Activated CD8-positive, alpha-beta T cell treated with anti-CD3 and anti-CD28 coated beads, Interleukin-2, amount 10 ng/mL, durations not matched to agents 7 days and 5 days (primary cell): Measurements from ENCODE around the gene SCAMP1. TPM values are rescaled to one million over a fixed set of nuclear protein-coding genes. Genes with fewer than 3 reads are reported as not detected.

Experiments
- ATAC-seq: fragments of 150-1000 bp; cut with Tn5 transposase; one replicate; pipeline ENCODE4 v1.10.0; 2021; ENCODE audit warnings: moderate library complexity
- CTCF ChIA-PET: fragments of 350-600 bp; sonication (Branson Sonifier 250); formaldehyde crosslinking; loops from one replicate; lab custom pipeline; 2021; ENCODE audit warnings: antibody characterized with exemption; lab: Charles Lee
- POLR2A ChIA-PET: fragments of 350-600 bp; sonication (Branson Sonifier 250); formaldehyde crosslinking; loops from one replicate; lab custom pipeline; 2021; ENCODE audit warnings: antibody characterized with exemption; lab: Charles Lee
- DNase-seq: peaks from one replicate; pipeline ENCODE4 v3.0.0-alpha.2; 2020
- H3K27ac Mint-ChIP-seq: one replicate; pipeline ENCODE4 v1.8.0; 2021; ENCODE audit warnings: mild to moderate bottlenecking, mixed read lengths
- H3K27me3 Mint-ChIP-seq: one replicate; pipeline ENCODE4 v1.8.0; 2021; ENCODE audit warnings: low read depth, mixed read lengths
- H3K36me3 Mint-ChIP-seq: one replicate; pipeline ENCODE4 v1.8.0; 2021; ENCODE audit warnings: low read depth, mixed read lengths
- H3K4me1 Mint-ChIP-seq: one replicate; pipeline ENCODE4 v1.8.0; 2021; ENCODE audit warnings: low read depth, mixed read lengths
- H3K4me3 Mint-ChIP-seq: one replicate; pipeline ENCODE4 v1.8.0; 2021; ENCODE audit warnings: mild to moderate bottlenecking, mixed read lengths
- H3K9me3 Mint-ChIP-seq: one replicate; pipeline ENCODE4 v1.8.0; 2022; ENCODE audit warnings: mixed read lengths; ENCODE audit not compliant: insufficient read depth
- total RNA-seq, 2 experiments: library from RNA; stranded (reverse); gene quantifications; one replicate each; pipeline ENCODE4 v1.2.3, GENCODE V29; 2021

SCAMP1 gene
- total RNA-seq, 2 experiments from 2014 or later, result 13.5 to 13.9 TPM

DNA sequence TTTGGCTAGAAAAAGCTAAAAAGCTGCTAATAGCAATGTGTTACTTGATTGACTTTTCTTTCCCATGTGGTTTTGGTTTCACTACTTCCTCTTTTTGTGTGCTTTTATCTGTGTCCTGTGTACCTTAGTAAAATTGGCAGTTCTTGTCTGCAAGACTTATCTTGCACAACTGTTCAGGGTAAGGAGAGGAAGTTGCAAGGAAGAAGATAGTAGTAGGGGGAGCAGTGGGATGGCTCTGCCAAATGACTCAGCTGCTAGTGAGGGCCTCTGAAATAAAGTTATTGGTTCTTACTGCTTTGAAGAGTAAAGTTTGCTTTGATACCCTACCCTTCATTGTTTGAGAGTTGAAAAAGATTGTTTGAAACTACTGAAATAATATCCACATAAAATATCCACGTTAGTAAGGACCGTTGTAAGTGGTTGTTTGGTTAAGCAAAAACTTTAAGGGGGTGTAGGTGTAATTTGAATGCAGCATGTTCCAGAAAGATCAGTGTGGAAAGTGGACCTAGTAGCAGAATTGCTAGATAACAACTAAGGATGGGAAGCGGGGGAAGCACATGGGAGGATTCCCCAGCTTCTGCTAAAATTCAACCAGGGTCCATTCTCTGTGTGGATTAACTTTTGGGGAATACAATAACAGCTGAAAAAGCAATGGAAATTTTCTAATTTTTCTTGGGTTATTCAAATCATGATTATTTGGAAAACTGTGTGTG is 123.5 kb downstream of the SCAMP1 start:
- Mint-ChIP-seq H3K9me3 (no peaks in the 10 kb centered on the region), H3K36me3 (peaks cover 3% of the 10 kb centered on the region), H3K27me3 (no peaks in the 10 kb centered on the region), H3K27ac (no peak overlapping the region), H3K4me1 (peaks cover 14% of the 10 kb centered on the region), H3K4me3 (no peak overlapping the region)
- CTCF ChIA-PET, result no interaction called here
- POLR2A ChIA-PET, result no interaction called here
- DNase-seq (no peak), ATAC-seq (peak; percentile 33)

- H3K27ac Mint-ChIP-seq, result no peak overlapping the region
- H3K27me3 Mint-ChIP-seq, result no peaks in the 10 kb centered on the region
- ChIA-PET POLR2A (no interaction called here), CTCF (interaction anchor here (0.7 kb wide), 1 partner anchor 80 kb away, joined by 3 read pairs; no protein-coding TSS in a partner anchor)
- no peak overlapping the region for H3K4me3 Mint-ChIP-seq
- H3K36me3 Mint-ChIP-seq, result peaks cover 3% of the 10 kb centered on the region
- no peaks in the 10 kb centered on the region for H3K9me3 Mint-ChIP-seq
- no peak for DNase-seq
- ATAC-seq, result no peak
- peaks cover 14% of the 10 kb centered on the region for H3K4me1 Mint-ChIP-seq
Measured at GRCh38 chr5:78486218-78486617, 125.8 kb downstream of the SCAMP1 start.

DNA sequence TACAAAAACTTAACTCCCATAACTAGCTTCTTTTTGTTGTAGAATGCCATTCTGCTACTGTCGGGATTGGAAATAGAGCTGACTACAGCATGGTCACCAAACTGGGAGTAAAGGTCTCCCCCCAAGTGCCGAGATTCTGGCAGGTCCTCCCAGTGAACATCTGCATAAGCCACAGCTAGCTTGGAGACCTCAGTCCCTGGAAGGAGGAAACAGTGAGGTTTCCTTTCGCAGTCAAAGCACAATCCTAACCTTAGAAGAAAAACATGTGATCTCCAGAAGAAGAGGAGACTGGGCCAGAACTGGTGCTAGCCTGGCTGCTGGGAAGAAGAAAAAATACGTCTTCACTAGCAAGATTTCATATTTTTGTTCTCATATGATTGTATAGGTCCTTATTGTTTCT is 127.4 kb downstream of the SCAMP1 start:
- Mint-ChIP-seq H3K36me3 (peaks cover 3% of the 10 kb centered on the region), H3K27ac (no peak overlapping the region), H3K27me3 (no peaks in the 10 kb centered on the region), H3K4me3 (no peak overlapping the region), H3K9me3 (no peaks in the 10 kb centered on the region), H3K4me1 (peaks cover 14% of the 10 kb centered on the region)
- POLR2A ChIA-PET, result no interaction called here
- DNase-seq (no peak), ATAC-seq (no peak)
- CTCF ChIA-PET, result interaction anchor here (0.9 to 1.0 kb wide), 2 partner anchors 20 to 45 kb away, joined by 3 read pairs; no protein-coding TSS in a partner anchor

GRCh38 chr5:78490709-78491485 is 130.5 kb downstream of the SCAMP1 start:
- Mint-ChIP-seq H3K36me3 (peaks cover 3% of the 10 kb centered on the region), H3K4me3 (no peak overlapping the region), H3K4me1 (no peaks in the 10 kb centered on the region), H3K9me3 (no peaks in the 10 kb centered on the region), H3K27me3 (no peaks in the 10 kb centered on the region), H3K27ac (no peak overlapping the region)
- ChIA-PET POLR2A (no interaction called here), CTCF (interaction anchor here (1.0 to 1.8 kb wide), 2 partner anchors 23 to 131 kb away, joined by 3 to 5 read pairs; partner anchors contain the start of gene SCAMP1)
- DNase-seq (no peak), ATAC-seq (no peak)

DNA sequence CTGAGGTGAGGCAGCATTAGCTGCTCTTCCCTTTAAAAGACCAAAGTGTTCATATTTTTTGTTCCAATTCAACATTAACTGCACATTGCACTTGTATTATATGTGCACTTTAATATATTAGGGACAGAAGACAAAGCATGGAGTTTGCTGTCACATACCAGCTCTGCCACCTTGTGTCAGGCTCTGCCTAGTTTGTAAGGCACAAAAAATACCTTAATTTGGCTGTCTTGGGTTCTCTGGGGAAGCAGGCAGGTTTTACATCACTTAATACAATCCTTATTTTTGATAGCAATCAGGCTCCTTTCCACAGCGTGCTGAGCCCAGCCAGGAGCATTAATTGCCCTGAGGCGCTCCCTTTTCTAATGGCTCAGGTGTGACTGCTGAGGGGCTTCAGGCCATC is 131.8 kb downstream of the SCAMP1 start:
- Mint-ChIP-seq H3K27me3 (peaks cover 6% of the 10 kb centered on the region), H3K36me3 (peaks cover 3% of the 10 kb centered on the region), H3K4me3 (no peak overlapping the region), H3K27ac (no peak overlapping the region), H3K9me3 (no peaks in the 10 kb centered on the region), H3K4me1 (no peaks in the 10 kb centered on the region)
- DNase-seq, result no peak
- ATAC-seq, result no peak
- ChIA-PET CTCF (interaction anchor here (1.0 kb wide), 1 partner anchor 132 kb away, joined by 3 read pairs; the partner anchor contains the start of gene SCAMP1), POLR2A (no interaction called here)

GRCh38 chr5:78492650-78493049 is 132.2 kb downstream of the SCAMP1 start:
- ATAC-seq (no peak), DNase-seq (peak; percentile 16)
- CTCF ChIA-PET, result no interaction called here
- H3K4me1 Mint-ChIP-seq, result no peaks in the 10 kb centered on the region
- no peaks in the 10 kb centered on the region for H3K9me3 Mint-ChIP-seq
- peaks cover 3% of the 10 kb centered on the region for H3K36me3 Mint-ChIP-seq
- peaks cover 6% of the 10 kb centered on the region for H3K27me3 Mint-ChIP-seq
- POLR2A ChIA-PET, result no interaction called here
- no peak overlapping the region for H3K4me3 Mint-ChIP-seq
- H3K27ac Mint-ChIP-seq, result no peak overlapping the region

- no peak for ATAC-seq
Measured at GRCh38 chr5:78495800-78496199, 135.4 kb downstream of the SCAMP1 start.

DNA sequence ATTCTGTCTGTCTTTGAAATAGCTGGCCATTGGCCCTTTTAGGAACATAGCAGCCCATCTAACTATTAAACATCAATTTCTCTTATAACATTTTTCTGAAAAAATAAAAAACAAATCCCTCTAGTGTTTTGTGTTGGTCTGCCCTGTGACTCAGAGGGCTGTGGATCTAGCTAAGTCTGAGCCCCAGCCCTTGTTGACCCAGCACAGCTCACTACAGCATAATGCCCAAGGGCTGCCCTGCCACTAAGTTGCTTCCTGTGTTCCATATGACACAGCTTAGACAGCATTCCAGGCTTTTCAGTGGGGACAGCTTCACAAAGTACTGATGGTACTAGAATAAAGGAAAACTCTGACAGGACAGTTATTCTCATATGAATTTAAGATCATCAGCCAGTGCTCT is 136.0 kb downstream of the SCAMP1 start:
- DNase-seq (no peak), ATAC-seq (no peak)
- no peak overlapping the region for H3K4me3 Mint-ChIP-seq
- H3K27me3 Mint-ChIP-seq, result peaks cover 32% of the 10 kb centered on the region
- ChIA-PET CTCF (interaction anchor here (0.7 kb wide), 1 partner anchor 29 kb away, joined by 3 read pairs; no protein-coding TSS in a partner anchor), POLR2A (no interaction called here)
- H3K27ac Mint-ChIP-seq, result no peak overlapping the region
- no peaks in the 10 kb centered on the region for H3K9me3 Mint-ChIP-seq
- no peaks in the 10 kb centered on the region for H3K4me1 Mint-ChIP-seq
- H3K36me3 Mint-ChIP-seq, result no peaks in the 10 kb centered on the region

More at GRCh38 chr5:78495800-78496199, 135.4 kb downstream of the SCAMP1 start:
- no peaks in the 10 kb centered on the region for H3K9me3 Mint-ChIP-seq
- no peak for DNase-seq
- H3K27ac Mint-ChIP-seq, result no peak overlapping the region
- peaks cover 28% of the 10 kb centered on the region for H3K27me3 Mint-ChIP-seq
- ChIA-PET POLR2A (no interaction called here), CTCF (interaction anchor here (0.7 kb wide), 1 partner anchor 28 kb away, joined by 3 read pairs; no protein-coding TSS in a partner anchor)
- H3K4me1 Mint-ChIP-seq, result no peaks in the 10 kb centered on the region
- no peak overlapping the region for H3K4me3 Mint-ChIP-seq
- H3K36me3 Mint-ChIP-seq, result no peaks in the 10 kb centered on the region

- H3K27me3 Mint-ChIP-seq, result peaks cover 40% of the 10 kb centered on the region
- H3K4me1 Mint-ChIP-seq, result no peaks in the 10 kb centered on the region
- ChIA-PET CTCF (no interaction called here), POLR2A (no interaction called here)
- no peak overlapping the region for H3K27ac Mint-ChIP-seq
- ATAC-seq, result no peak
- no peaks in the 10 kb centered on the region for H3K36me3 Mint-ChIP-seq
- H3K4me3 Mint-ChIP-seq, result no peak overlapping the region
- peak; percentile 8 for DNase-seq
- no peaks in the 10 kb centered on the region for H3K9me3 Mint-ChIP-seq
Measured at GRCh38 chr5:78497573-78498533, 137.4 kb downstream of the SCAMP1 start.

- H3K27me3 Mint-ChIP-seq, result peaks cover 40% of the 10 kb centered on the region
- ChIA-PET POLR2A (no interaction called here), CTCF (no interaction called here)
- ATAC-seq (no peak), DNase-seq (no peak)
- H3K36me3 Mint-ChIP-seq, result no peaks in the 10 kb centered on the region
- H3K4me1 Mint-ChIP-seq, result no peaks in the 10 kb centered on the region
- H3K27ac Mint-ChIP-seq, result no peak overlapping the region
- no peaks in the 10 kb centered on the region for H3K9me3 Mint-ChIP-seq
- H3K4me3 Mint-ChIP-seq, result no peak overlapping the region
Measured at GRCh38 chr5:78499485-78499884, 139.1 kb downstream of the SCAMP1 start.

GRCh38 chr5:78500028-78500427 is 139.6 kb downstream of the SCAMP1 start:
- no peak overlapping the region for H3K27ac Mint-ChIP-seq
- no peaks in the 10 kb centered on the region for H3K36me3 Mint-ChIP-seq
- H3K9me3 Mint-ChIP-seq, result no peaks in the 10 kb centered on the region
- ATAC-seq (no peak), DNase-seq (no peak)
- H3K4me3 Mint-ChIP-seq, result no peak overlapping the region
- ChIA-PET POLR2A (no interaction called here), CTCF (no interaction called here)
- peaks cover 40% of the 10 kb centered on the region for H3K27me3 Mint-ChIP-seq
- H3K4me1 Mint-ChIP-seq, result no peaks in the 10 kb centered on the region
